Fibroblast of mammary gland (primary cell): Measurements from ENCODE around the gene DNAJC15.
A peak's percentile ranks its signal among the peaks of the same experiment; 100 is the strongest.

Source experiments
- DNase-seq: peaks from one replicate; pipeline ENCODE4 v3.0.0-alpha.2; 2010; ENCODE audit warnings: low read depth
- H3K4me3 ChIP-seq: 2 replicates; pipeline ENCODE4 v1.5.1; 2011; ENCODE audit warnings: low read depth, mild to moderate bottlenecking, low read length, moderate library complexity; ENCODE audit not compliant: control insufficient read depth
- CTCF ChIP-seq: conservative IDR thresholded peaks from 2 replicates; pipeline ENCODE4 v1.5.1; 2011; ENCODE audit warnings: low read depth, low read length, inconsistent platforms; ENCODE audit not compliant: control insufficient read depth, insufficient read depth

Gene DNAJC15

GRCh38 chr13:43003010-43003409, 20.4 kb upstream of the DNAJC15 start:
- no peak for TF ChIP-seq CTCF
- H3K4me3 ChIP-seq: no peak overlapping the region
- DNase-seq: peak; percentile 23

GRCh38 chr13:43003729-43004128, 19.7 kb upstream of the DNAJC15 start:
- TF ChIP-seq CTCF: no peak
- DNase-seq: no peak
- H3K4me3 ChIP-seq: no peak overlapping the region

- no peak overlapping the region for H3K4me3 ChIP-seq
- no peak for TF ChIP-seq CTCF
- peak; percentile 28 for DNase-seq
Observed at GRCh38 chr13:43005460-43006236, 17.7 kb upstream of the DNAJC15 start.

GRCh38 chr13:43006893-43007631, 16.3 kb upstream of the DNAJC15 start:
- H3K4me3 ChIP-seq: no peak overlapping the region
- no peak for TF ChIP-seq CTCF
- DNase-seq: peak; percentile 72

GRCh38 chr13:43008596-43008995, 14.8 kb upstream of the DNAJC15 start:
- TF ChIP-seq CTCF: no peak
- H3K4me3 ChIP-seq: no peak overlapping the region
- DNase-seq: no peak

GRCh38 chr13:43009506-43009905, 13.9 kb upstream of the DNAJC15 start:
- no peak for TF ChIP-seq CTCF
- H3K4me3 ChIP-seq: no peak overlapping the region
- peak; percentile 66 for DNase-seq
